ENCODE results near the gene MRPS34.

DNA sequence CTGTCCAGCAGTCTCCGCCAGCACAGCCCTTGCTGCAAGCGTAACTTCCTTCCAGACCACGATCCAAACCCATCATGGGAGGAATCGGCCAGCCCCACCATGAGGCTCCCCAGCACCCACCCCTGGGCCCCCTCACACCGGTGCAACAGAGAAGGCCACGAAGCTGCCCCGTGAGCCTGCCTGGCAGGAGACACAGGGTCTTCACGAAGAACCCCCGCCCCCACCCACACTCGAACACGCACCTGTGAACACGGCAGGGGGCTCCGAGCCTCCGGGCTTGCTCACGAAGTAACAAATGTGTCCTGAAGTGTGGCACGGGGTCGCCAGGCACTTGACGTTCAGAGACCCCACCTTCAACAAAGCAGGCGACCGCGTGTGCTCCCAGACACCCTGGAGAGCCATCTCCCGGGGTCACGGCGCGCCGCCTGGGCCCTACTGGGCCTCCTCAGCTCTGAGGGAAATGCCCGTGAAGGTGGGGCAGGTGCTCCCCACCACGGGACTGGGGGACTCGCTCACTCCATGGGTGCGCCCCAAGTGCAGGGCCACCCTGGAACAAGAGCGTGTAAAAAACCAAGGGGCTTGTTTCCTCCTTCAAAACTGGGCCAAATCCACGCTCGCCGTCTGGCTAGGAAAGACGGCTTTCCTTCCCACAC is 46.1 kb upstream of the MRPS34 start:
- TF ChIP-seq, protein P1, sequence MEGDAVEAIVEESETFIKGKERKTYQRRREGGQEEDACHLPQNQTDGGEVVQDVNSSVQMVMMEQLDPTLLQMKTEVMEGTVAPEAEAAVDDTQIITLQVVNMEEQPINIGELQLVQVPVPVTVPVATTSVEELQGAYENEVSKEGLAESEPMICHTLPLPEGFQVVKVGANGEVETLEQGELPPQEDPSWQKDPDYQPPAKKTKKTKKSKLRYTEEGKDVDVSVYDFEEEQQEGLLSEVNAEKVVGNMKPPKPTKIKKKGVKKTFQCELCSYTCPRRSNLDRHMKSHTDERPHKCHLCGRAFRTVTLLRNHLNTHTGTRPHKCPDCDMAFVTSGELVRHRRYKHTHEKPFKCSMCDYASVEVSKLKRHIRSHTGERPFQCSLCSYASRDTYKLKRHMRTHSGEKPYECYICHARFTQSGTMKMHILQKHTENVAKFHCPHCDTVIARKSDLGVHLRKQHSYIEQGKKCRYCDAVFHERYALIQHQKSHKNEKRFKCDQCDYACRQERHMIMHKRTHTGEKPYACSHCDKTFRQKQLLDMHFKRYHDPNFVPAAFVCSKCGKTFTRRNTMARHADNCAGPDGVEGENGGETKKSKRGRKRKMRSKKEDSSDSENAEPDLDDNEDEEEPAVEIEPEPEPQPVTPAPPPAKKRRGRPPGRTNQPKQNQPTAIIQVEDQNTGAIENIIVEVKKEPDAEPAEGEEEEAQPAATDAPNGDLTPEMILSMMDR (IDR thresholded peaks at IDR 0.05; ENCODE audit: low read length) = no peak
- no peak for TF ChIP-seq EZH2 (optimal IDR thresholded peaks at IDR 0.05; ENCODE audit: low read depth, low read length)
- no peak for TF ChIP-seq EZH2phosphoT487 (IDR thresholded peaks at IDR 0.05; ENCODE audit: low read length)
